HG03439 (cell line): Measurements from ENCODE around the gene ANGEL2.
A peak's percentile ranks its signal among the peaks of the same experiment; 100 is the strongest.
"Not testable (repeated sequence)": the region's sequence is repeated elsewhere in the genome, so short reads cannot be mapped to it uniquely, and the experiment has no call there.

Source experiments
- ATAC-seq: cut with Tn5 transposase; IDR thresholded peaks from one replicate; pipeline ENCODE4 v1.9.1; 2021; ENCODE audit warnings: mild to moderate bottlenecking, moderate library complexity; ENCODE audit not compliant: unreplicated experiment

The ANGEL2 gene

DNA sequence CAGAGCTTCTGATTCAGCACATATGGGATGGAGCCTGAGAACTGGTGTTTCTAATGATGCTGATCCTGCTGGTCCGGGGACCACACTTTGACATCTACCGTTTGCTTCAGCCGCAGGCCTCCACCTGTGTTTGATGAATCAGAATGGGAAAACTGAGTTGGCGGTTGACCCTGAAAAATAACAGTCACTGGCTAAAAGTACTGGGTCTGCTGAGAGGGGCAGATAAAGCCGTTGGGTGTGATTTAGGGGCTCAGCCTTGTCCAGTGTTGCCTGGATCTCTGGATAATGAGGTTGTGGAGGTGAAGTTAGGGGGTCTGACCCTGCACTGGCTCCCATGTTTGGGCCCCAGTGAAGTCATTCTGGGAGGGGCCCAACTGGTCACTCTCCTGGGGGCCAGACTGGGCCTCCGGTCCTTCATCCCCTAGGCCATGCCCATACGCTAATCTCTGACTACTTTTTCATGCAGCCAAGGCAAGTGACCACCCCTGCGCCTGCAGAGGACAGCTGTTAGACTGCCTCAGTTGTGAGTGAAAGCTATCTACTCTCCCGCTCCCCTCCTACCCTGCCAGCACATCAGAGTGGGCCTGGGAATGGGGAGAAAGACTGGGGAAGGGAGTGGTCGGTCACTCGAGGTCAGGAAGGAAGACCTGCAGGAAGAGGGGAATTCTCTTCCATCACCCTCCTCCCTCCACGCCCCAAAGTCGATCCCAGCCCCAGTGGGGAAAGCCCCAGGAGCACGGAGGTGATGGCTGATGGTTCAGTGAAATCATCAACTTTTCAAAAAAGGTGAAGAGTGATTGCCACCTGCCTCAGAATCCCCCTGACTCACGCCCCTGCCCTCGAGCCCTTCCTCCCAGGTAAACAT is 37.7 kb downstream of the ANGEL2 start:
- peak; percentile 44 for ATAC-seq

DNA sequence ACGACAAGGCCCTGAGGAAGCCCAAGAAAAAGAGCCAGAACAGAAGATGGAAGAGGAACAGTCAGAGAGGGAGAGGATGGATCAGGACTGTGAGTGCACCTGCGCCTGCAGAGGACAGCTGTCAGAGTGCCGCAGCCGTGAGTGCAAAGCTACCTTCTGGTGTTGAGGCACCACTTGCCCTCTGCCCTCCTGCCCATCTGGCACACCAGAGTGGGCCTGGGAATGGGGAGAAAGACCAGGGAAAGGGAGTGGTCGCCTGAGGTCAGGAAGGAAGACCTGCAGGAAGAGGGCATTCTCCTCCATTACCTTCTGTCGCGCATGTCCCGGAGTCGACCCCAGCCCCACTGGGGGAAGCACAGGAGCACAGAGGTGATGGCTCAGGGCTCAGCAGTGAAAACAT is 39.1 kb downstream of the ANGEL2 start:
- ATAC-seq, result no peak

GRCh38 chr1:212975111-212975918 is 40.4 kb downstream of the ANGEL2 start:
- ATAC-seq, result no peak

DNA sequence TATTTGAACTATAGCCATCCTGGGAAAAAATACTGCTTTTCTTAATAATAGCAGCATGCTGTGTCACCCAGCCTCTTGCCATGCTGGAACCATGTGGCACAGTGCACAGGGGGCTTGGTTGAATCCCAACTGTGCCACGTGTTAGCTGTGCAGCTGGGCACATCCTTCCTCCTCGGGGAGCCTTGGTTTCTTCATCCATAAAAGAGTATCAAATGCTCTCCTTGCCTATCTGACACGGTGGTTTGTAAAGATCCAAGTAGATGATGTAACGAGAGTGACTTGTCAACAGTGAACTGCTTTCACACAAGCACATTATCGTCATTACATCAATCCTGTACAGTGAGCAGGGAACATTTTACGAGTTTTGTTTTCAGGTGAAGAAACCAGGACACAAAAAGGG is 41.0 kb downstream of the ANGEL2 start:
- ATAC-seq, result no peak

- no peak for ATAC-seq
Measured at GRCh38 chr1:212973899-212974298, 41.8 kb downstream of the ANGEL2 start.

DNA sequence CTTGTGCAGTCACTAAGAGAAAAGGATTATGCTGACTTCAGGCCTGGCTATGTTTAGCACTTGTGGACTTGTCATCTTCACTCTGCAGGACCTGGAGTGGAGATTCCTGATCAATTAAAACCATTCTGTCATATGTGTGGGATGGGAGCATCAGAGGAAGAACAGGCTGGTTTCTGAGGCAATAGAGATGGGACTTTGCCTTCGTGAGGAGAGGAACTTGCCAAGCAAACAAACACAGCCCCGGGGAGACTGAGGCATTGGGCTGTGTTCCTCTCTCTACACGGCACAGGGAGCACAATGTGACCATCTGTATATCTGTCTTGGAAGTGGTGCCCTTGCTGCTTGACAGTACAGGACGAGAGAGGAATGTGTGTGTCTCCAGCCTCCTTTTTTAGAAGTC is 42.2 kb downstream of the ANGEL2 start:
- no peak for ATAC-seq

DNA sequence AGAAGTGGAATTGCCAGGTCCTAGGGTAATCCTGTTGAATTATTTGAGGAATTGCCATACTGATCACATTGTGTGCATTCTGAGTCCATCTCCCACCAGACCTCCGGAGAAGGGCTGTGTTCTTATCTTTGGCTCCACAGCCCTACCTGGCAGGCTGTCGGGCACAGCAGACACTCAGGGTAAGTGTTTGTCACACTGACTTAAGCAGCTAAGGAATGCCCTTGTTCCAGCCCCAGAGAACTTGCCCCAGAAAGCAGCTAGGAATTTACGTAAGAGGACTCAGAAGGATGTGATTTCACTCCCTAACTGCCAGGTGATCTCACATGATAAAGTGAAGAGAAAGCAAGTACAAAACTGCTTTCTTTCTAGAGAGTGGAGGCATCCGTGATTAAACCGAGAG is 44.4 kb downstream of the ANGEL2 start:
- no peak for ATAC-seq

DNA sequence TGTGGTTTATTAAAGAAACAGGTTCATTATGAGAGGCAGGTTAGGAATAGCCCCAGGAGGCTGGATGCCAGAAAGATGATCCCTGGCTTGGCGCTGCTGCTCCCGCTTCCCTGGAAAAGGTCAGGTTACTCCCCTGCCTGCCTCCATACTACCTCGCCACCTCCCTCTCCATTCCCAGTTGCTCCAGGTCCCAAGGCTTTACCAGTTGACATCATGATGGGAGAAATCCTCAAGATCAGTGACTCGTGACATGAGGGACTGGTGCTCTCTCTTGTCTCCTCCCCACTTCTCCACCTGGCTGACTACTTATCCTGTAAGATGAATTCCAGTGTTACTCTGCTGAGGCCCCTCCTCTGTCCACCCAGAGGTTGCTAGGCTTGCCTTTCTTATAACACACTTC is 45.6 kb downstream of the ANGEL2 start:
- no peak for ATAC-seq

GRCh38 chr1:212968368-212968863 is 47.3 kb downstream of the ANGEL2 start:
- ATAC-seq, result peak; percentile 57

- peak; percentile 42 for ATAC-seq
Measured at GRCh38 chr1:212967801-212968200, 47.9 kb downstream of the ANGEL2 start.

- no peak for ATAC-seq
Measured at GRCh38 chr1:212966616-212967015, 49.1 kb downstream of the ANGEL2 start.

DNA sequence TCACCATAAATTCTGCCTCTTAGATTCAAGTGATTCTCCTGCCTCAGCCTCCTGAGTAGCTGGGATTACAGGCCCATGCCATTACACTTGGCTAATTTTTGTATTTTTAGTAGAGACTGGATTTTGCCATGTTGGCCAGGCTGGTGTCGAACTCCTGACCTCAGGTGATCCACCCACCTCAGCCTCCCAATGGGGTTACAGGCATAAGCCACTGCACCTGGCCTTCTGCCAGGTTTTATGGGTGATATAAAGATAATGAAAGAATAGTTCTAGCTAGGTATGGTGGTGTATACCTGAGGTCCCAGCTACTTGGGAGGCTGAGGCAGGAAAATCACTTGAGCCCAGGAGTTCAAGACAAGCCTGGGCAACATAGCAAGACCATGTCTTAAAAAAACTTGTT is 50.7 kb downstream of the ANGEL2 start:
- not testable (repeated sequence) for ATAC-seq

DNA sequence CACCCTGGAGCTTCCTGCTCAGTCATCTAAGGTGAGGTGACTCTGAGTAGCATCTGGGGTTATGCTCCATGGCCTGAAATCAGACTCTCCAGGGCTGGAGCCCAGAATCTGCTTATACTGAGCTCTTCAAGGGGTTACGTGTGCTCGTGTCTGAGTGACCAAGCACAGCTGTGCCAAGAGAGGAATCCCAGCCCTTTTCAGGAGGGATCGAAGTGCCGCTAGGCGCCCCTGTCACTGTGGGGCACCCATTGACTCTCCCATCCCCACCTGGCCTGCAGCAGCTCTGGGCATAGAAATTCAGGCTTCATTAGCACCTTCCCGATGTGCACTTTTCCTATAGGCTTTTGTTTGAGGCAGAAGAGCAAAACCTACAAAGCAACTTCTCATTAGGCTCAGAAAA is 51.6 kb downstream of the ANGEL2 start:
- ATAC-seq, result no peak

DNA sequence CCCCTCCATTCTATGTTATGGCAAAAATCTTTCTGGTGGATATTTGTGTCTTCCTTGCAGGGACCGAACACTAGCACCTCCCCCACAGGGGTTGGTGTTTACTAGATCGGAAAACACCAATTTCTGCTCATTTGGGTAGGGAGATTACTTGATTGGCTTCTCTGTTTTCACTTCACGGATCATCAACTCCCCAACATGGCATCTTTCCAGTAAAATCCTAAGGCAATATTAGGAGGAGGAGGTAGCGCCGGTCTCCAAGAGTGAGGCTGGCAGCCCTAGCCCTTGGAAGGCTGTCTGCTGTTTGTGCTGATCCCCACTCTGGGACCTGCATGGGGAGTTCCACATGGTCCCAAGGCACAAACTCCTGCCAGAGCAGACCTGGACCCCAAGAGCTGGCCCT is 53.2 kb downstream of the ANGEL2 start:
- no peak for ATAC-seq

GRCh38 chr1:212960932-212961331 is 54.7 kb downstream of the ANGEL2 start:
- ATAC-seq, result no peak

DNA sequence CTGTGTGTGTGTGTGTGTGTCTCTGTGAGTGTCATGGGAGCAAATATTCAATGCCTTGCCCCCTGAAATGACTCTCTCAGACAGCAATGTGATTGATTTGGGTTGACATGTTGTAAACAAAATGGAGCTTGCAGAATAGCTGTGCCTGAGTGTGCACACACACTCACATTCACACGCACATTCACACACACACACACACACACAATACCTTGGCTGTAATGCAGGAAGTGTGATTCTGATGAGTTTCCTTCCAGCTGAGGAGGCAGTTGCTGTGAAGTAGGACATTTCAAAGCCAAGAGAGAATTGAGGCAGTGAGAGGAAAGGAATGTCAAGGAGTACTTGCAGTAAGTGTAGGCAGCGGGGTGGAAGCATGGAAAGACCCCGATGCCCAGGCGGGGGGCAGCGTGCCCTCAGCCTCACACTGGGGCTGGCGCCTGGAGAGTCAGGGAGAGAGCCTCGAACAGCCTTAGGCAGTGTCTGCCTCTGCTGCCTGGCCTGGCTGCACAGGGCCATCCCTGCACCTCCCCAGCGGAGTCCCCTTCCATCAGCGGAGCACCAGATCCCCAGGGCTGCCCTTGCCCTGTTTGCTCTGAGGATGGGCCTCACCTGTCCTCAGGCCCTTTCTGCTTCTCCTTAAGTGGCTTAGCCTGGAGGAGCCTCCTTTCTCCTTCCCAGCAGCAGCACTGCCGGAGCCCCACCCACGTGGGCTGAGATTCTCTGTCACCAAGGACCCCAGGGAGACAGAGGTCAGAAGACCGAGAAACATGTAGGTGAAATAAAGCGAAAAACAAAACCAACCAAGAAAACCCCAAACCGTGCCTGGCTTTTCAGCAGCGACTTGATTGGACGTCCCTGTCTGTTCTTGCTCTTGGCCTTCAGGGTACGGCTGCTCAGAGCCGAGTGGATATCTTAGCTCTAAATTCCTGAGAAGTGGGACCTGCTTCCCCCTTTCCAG is 56.1 kb downstream of the ANGEL2 start:
- peak; percentile 78 for ATAC-seq

GRCh38 chr1:212958175-212958574 is 57.5 kb downstream of the ANGEL2 start:
- no peak for ATAC-seq

DNA sequence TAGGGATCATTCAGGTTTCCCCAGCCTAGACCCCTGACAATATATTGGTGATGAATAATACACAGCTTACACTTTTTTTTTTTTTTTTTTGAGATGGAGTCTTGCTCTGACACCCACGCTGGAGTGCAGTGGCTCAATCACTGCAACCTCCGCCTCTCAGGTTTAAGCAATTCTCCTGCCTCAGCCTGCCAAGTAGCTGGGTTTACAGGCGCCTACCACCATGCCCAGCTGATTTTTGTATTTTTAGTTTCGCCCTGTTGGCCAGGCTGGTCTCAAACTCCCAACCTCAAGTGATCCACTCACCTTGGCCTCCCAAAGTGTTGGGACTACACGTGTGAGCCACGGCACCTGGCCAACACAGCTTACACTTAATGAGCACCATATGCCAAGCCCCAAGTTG is 58.1 kb downstream of the ANGEL2 start:
- ATAC-seq, result no peak

- no peak for ATAC-seq
Measured at GRCh38 chr1:212955961-212956620, 59.6 kb downstream of the ANGEL2 start.

DNA sequence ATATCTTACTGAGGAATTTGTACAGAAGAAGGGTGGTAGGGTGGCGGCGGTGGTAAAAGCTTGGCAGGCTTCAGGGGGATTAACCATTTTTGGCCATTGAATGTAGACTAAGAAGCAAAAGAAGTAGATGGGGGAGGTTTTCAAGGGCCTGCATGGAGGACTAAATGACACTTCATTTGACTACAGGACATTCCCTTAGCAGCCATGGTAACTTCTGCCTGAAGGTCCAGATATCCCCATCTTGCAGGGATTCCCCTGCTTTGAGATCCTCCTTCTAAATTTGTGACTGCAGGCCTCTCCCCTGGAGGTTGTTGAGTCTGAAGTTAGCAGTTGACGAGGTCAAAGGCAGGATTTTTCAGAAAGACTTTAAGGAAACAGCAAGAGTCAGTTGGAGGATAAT is 60.6 kb downstream of the ANGEL2 start:
- ATAC-seq, result no peak
